OCI-LY1 (cell line): Measurements from ENCODE around the gene GPR180.

Experiments used
- H2AFZ ChIP-seq: fragments of 200-600 bp; sonication (generic), shearing (Covaris generic); 2 replicates; pipeline ENCODE4 v1.6.0; 2014; ENCODE audit warnings: antibody characterized with exemption, mild to moderate bottlenecking, low read length
- H3F3A ChIP-seq: fragments of 200-600 bp; sonication (generic), shearing (Covaris generic); 2 replicates; pipeline ENCODE4 v1.6.0; 2014; ENCODE audit warnings: mild to moderate bottlenecking, antibody characterized with exemption, low read length, moderate library complexity; ENCODE audit not compliant: insufficient read depth
- H3K27ac ChIP-seq: fragments of 200-600 bp; sonication (generic); 2 replicates; pipeline ENCODE4 v1.5.1; 2014; ENCODE audit warnings: low read length, mixed run types, mild to moderate bottlenecking, low read depth; ENCODE audit not compliant: poor library complexity, severe bottlenecking
- H3K27me3 ChIP-seq: fragments of 200-600 bp; sonication (generic); 2 replicates; pipeline ENCODE4 v1.6.0; 2014; ENCODE audit warnings: antibody characterized with exemption, mild to moderate bottlenecking, low read length, moderate library complexity; ENCODE audit not compliant: insufficient read depth
- H3K36me3 ChIP-seq: fragments of 200-600 bp; sonication (generic); 2 replicates; pipeline ENCODE4 v1.6.1; 2014; ENCODE audit warnings: mild to moderate bottlenecking, antibody characterized with exemption, low read length, moderate library complexity, mixed read lengths; ENCODE audit not compliant: insufficient read depth
- H3K4me1 ChIP-seq: fragments of 200-600 bp; sonication (generic); 2 replicates; pipeline ENCODE4 v1.5.1; 2014; ENCODE audit warnings: mild to moderate bottlenecking, low read length, moderate library complexity; ENCODE audit not compliant: insufficient read depth, severe bottlenecking
- H3K4me2 ChIP-seq: fragments of 200-600 bp; sonication (generic), shearing (Covaris generic); 2 replicates; pipeline ENCODE4 v1.6.1; 2014; ENCODE audit warnings: low read length
- H3K4me3 ChIP-seq: fragments of 200-600 bp; sonication (generic); 2 replicates; pipeline ENCODE4 v1.5.1; 2014; ENCODE audit warnings: low read length, low read depth, mild to moderate bottlenecking, mixed read lengths; ENCODE audit not compliant: poor library complexity, severe bottlenecking
- H3K79me2 ChIP-seq: fragments of 200-600 bp; shearing (Covaris generic); 2 replicates; pipeline ENCODE4 v1.6.1; 2016; ENCODE audit warnings: mixed run types, low read length, mixed read lengths; ENCODE audit not compliant: insufficient read depth
- H3K9ac ChIP-seq: fragments of 200-600 bp; sonication (generic), shearing (Covaris generic); 2 replicates; pipeline ENCODE4 v1.6.1; 2014; ENCODE audit warnings: mild to moderate bottlenecking, low read length, mixed read lengths
- H3K9me2 ChIP-seq: fragments of 200-600 bp; sonication (generic), shearing (Covaris generic); 2 replicates; pipeline ENCODE4 v1.6.1; 2014; ENCODE audit warnings: low read depth, mild to moderate bottlenecking, low read length, mixed read lengths
- H3K9me3 ChIP-seq: fragments of 200-600 bp; shearing (Covaris generic); 2 replicates; pipeline ENCODE4 v1.6.1; 2014; ENCODE audit warnings: low read length, mixed read lengths
- H4K20me1 ChIP-seq: fragments of 200-600 bp; sonication (generic), shearing (Covaris generic); 2 replicates; pipeline ENCODE4 v1.6.0; 2016; ENCODE audit warnings: mild to moderate bottlenecking, low read length; ENCODE audit not compliant: insufficient read depth
- EZH2 ChIP-seq: fragments of 200-600 bp; sonication (generic), shearing (Covaris generic); IDR thresholded peaks from 2 replicates; pipeline ENCODE4 v1.8.0; 2017; ENCODE audit warnings: borderline replicate concordance, mixed run types, mild to moderate bottlenecking, antibody characterized with exemption, low read length, moderate library complexity, mixed read lengths
- TF ChIP-seq, protein P1 (sequence below): fragments of 200-600 bp; sonication (generic), shearing (Covaris generic); IDR thresholded peaks from 2 replicates; pipeline ENCODE4 v1.5.1; 2017; ENCODE audit warnings: mild to moderate bottlenecking, antibody characterized with exemption, low read length, moderate library complexity, mixed read lengths

Gene GPR180

DNA sequence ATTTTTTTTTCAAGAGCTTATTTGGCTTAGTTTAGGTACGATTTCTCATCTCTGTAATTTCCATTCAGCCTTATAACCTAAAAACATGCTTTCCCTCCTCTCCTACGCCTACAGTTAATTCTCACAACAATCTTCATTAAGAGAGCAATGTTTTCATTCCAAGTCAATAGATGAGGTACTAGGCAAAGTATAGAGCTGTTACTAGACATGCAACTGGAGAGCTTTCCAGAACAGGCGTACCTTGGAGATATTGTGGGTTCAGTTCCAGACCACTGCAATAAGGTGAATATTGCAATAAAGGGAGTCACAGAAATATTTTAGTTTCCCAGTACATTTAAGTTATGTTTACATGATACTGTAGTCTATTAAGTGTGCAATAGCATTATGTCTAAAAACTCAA, 40.5 kb upstream of the GPR180 start:
- Histone ChIP-seq H3K79me2 (no peaks in the 10 kb centered on the region), H3K36me3 (peaks cover 6% of the 10 kb centered on the region; the same call in 1 of the 2 replicates), H3K9me3 (peaks cover 7% of the 10 kb centered on the region; the same call in 1 of the 2 replicates), H2AFZ (no peak overlapping the region), H3K27ac (no peak overlapping the region), H3K27me3 (no peaks in the 10 kb centered on the region), H3K4me1 (peaks cover 29% of the 10 kb centered on the region), H3F3A (no peaks in the 10 kb centered on the region), H3K9me2 (no peaks in the 10 kb centered on the region), H4K20me1 (no peaks in the 10 kb centered on the region), H3K4me2 (no peak overlapping the region), H3K9ac (no peak overlapping the region), H3K4me3 (no peak overlapping the region)
- TF ChIP-seq, protein P1, sequence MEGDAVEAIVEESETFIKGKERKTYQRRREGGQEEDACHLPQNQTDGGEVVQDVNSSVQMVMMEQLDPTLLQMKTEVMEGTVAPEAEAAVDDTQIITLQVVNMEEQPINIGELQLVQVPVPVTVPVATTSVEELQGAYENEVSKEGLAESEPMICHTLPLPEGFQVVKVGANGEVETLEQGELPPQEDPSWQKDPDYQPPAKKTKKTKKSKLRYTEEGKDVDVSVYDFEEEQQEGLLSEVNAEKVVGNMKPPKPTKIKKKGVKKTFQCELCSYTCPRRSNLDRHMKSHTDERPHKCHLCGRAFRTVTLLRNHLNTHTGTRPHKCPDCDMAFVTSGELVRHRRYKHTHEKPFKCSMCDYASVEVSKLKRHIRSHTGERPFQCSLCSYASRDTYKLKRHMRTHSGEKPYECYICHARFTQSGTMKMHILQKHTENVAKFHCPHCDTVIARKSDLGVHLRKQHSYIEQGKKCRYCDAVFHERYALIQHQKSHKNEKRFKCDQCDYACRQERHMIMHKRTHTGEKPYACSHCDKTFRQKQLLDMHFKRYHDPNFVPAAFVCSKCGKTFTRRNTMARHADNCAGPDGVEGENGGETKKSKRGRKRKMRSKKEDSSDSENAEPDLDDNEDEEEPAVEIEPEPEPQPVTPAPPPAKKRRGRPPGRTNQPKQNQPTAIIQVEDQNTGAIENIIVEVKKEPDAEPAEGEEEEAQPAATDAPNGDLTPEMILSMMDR: no peak
- TF ChIP-seq EZH2: no peak

DNA sequence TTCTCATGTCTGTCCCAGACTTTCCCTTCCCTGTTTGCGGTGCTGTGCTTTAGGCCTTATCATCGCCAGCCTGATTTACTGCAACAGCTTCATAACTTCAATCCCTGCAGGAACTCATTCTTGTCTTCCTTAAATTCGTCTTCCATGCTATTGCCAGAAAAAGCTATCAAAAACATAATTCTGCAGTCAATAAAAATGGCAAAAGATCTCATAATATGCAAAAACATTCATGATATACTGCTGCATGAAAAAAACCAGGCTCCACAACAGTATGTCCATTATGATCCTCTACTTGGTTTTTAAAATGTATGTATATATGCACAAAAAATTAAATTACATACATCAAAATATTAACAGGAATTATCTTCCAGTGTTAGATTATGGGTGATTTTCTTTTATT, 34.1 kb upstream of the GPR180 start:
- Histone ChIP-seq H3K4me2 (no peak overlapping the region), H3K9ac (no peak overlapping the region), H4K20me1 (no peaks in the 10 kb centered on the region), H2AFZ (no peak overlapping the region), H3K4me1 (peaks cover 3% of the 10 kb centered on the region), H3K9me3 (0 out of 2 replicates have a peak, but pooled peaks cover 3% of the 10 kb centered on the region), H3K79me2 (no peaks in the 10 kb centered on the region), H3K27me3 (no peaks in the 10 kb centered on the region), H3K36me3 (peaks cover 48% of the 10 kb centered on the region), H3K4me3 (no peak overlapping the region), H3K9me2 (no peaks in the 10 kb centered on the region), H3F3A (no peaks in the 10 kb centered on the region), H3K27ac (no peak overlapping the region)
- TF ChIP-seq, protein P1: no peak
- TF ChIP-seq EZH2: no peak

DNA sequence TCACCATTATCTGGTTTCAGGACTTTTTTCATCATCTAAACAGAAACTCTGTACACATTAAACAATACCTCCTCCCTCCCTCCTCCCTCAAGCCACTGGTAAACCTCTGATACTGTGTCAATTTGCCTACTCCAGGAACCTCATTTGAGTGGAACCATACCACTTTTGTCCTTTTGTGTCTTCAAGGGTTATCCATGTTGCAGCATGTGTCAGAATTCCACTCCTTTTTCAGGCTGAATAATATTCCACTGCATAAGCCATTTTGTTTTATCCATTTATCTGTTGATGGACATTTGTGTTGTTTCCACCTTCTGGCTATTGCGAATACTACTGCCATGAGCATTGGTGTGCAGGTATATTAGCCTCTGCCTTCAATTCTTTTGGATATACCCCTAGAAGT, 33.2 kb upstream of the GPR180 start:
- Histone ChIP-seq H3K27ac (no peak overlapping the region), H2AFZ (no peak overlapping the region), H3K79me2 (no peaks in the 10 kb centered on the region), H3K4me1 (no peaks in the 10 kb centered on the region), H3F3A (no peaks in the 10 kb centered on the region), H3K9me3 (peaks cover under 1% of the 10 kb centered on the region; the same call in 1 of the 2 replicates), H3K27me3 (no peaks in the 10 kb centered on the region), H3K9me2 (no peaks in the 10 kb centered on the region), H4K20me1 (no peaks in the 10 kb centered on the region), H3K36me3 (peaks cover 51% of the 10 kb centered on the region), H3K9ac (no peak overlapping the region), H3K4me3 (no peak overlapping the region), H3K4me2 (no peak overlapping the region)
- no peak for TF ChIP-seq EZH2
- TF ChIP-seq, protein P1: no peak
